Small intestine (tissue), 7 donors: ENCODE measurements around the gene PNPO. TPM values are rescaled to one million over a fixed set of nuclear protein-coding genes. Genes with fewer than 3 reads are reported as not detected.

Source experiments
- DNase-seq, 2 donors: peaks; one replicate each; pipeline versions ENCODE4 v3.0.0 to v3.0.0-alpha.2; 2013
- FAIRE-seq: peaks from 2 replicates; lab custom pipeline; 2012; peaks lifted over from hg19 to GRCh38; lab: Jason Lieb, UNC
- H3K27ac ChIP-seq, 3 donors: one replicate each; pipeline ENCODE4 v1.5.1; 2013; ENCODE audit warnings: low read length in 2 of 3, mild to moderate bottlenecking in 2 of 3, control low read depth in 1 of 3, inconsistent platforms in 1 of 3, low read depth in 1 of 3, moderate library complexity in 1 of 3
- H3K27me3 ChIP-seq, 3 donors: one replicate each; pipeline ENCODE4 v1.6.1; 2013; ENCODE audit warnings: low read length in 3 of 3, inconsistent platforms in 1 of 3; ENCODE audit not compliant: control insufficient read depth in 3 of 3, insufficient read depth in 3 of 3
- H3K36me3 ChIP-seq, 3 donors: one replicate each; pipeline ENCODE4 v1.6.1; 2013; ENCODE audit warnings: low read length in 3 of 3, inconsistent platforms in 1 of 3, low read depth in 1 of 3, mild to moderate bottlenecking in 1 of 3, moderate library complexity in 1 of 3; ENCODE audit not compliant: control insufficient read depth in 3 of 3, insufficient read depth in 2 of 3
- H3K4me1 ChIP-seq, 3 donors: one replicate each; pipeline ENCODE4 v1.6.1; 2013; ENCODE audit warnings: low read length in 2 of 3, inconsistent platforms in 1 of 3, low read depth in 1 of 3, mild to moderate bottlenecking in 1 of 3, moderate library complexity in 1 of 3; ENCODE audit not compliant: control insufficient read depth in 3 of 3, insufficient read depth in 2 of 3
- H3K4me3 ChIP-seq, 3 donors: one replicate each; pipeline ENCODE4 v1.5.1; 2013; ENCODE audit warnings: low read length in 3 of 3, control low read depth in 1 of 3, inconsistent platforms in 1 of 3, low read depth in 1 of 3, mild to moderate bottlenecking in 1 of 3, moderate library complexity in 1 of 3
- H3K9me3 ChIP-seq, 2 donors: one replicate each; pipeline ENCODE4 v1.6.1; 2013; ENCODE audit warnings: low read depth in 1 of 2, low read length in 1 of 2; ENCODE audit not compliant: control insufficient read depth in 2 of 2, insufficient read depth in 1 of 2
- WGBS, 3 donors: extraction: QIAGEN DNeasy Blood & Tissue Kit; methylation state at CpG; one replicate each; pipeline ENCODE4 v1.1.7; 2013; 5-methylcytosine and 5-hydroxymethylcytosine counted together
- polyA plus RNA-seq, 4 donors: library from polyadenylated mRNA; stranded (reverse) in 3 of 4; unstranded in 1 of 4; fragments of 200-250 nt in 3 of 4; fragments of 120-200 nt in 1 of 4; gene quantifications; one replicate each; pipeline versions ENCODE4 v1.2.1 to v1.2.3, GENCODE V29; 2013
- donor health status: healthy with polysubstance abuse.
- donor health status: control.
- donor health status: control.
- donor health status: Bipolar disorder and iron deficiency.
- donor health status: healthy.

PNPO gene
- polyA plus RNA-seq, 4 donors: 10.8 to 49.1 (median 19.1) TPM

- H3K9me3 ChIP-seq: no peaks in the 10 kb centered on the region
- no peaks in the 10 kb centered on the region for H3K27me3 ChIP-seq
- no peak for DNase-seq
- H3K27ac ChIP-seq: no peak overlapping the region
- peaks cover 0 to 17% (median 0%) of the 10 kb centered on the region in 3 donors for H3K36me3 ChIP-seq
- FAIRE-seq: no peak
- H3K4me1 ChIP-seq: peaks cover 0 to 11% (median 7%) of the 10 kb centered on the region in 3 donors
- H3K4me3 ChIP-seq: no peak overlapping the region
Measured at GRCh38 chr17:47898241-47898640, 43.1 kb upstream of the PNPO start.

- DNase-seq: no peak
- H3K27ac ChIP-seq: peak overlapping the region in 1 of 3 donors; percentile 18
Measured at GRCh38 chr17:47899643-47900042, 41.7 kb upstream of the PNPO start.

GRCh38 chr17:47901423-47901822 lies 39.9 kb upstream of the PNPO start:
- H3K4me1 ChIP-seq: peaks cover 0 to 11% (median 0%) of the 10 kb centered on the region in 3 donors
- H3K4me3 ChIP-seq: no peak overlapping the region
- DNase-seq: no peak
- peaks cover 0 to 45% (median 0%) of the 10 kb centered on the region in 3 donors for H3K36me3 ChIP-seq
- no peak overlapping the region for H3K27ac ChIP-seq
- H3K9me3 ChIP-seq: no peaks in the 10 kb centered on the region
- WGBS, 3 donors: 87 to 93% (median 87%) methylated on average over 7 of the region's 7 CpGs
- no peak for FAIRE-seq
- no peaks in the 10 kb centered on the region for H3K27me3 ChIP-seq

More at GRCh38 chr17:47899643-47900042, 41.7 kb upstream of the PNPO start:
- Histone ChIP-seq H3K27me3 (no peaks in the 10 kb centered on the region), H3K36me3 (peaks cover 0 to 28% (median 0%) of the 10 kb centered on the region in 3 donors), H3K9me3 (no peaks in the 10 kb centered on the region), H3K4me3 (no peak overlapping the region), H3K4me1 (peaks cover 0 to 11% (median 4%) of the 10 kb centered on the region in 3 donors)
- no peak for FAIRE-seq
- 85 to 88% (median 87%) methylated on average over 5 of the region's 5 CpGs for WGBS, 3 donors

GRCh38 chr17:47902039-47902744 lies 39.2 kb upstream of the PNPO start:
- Histone ChIP-seq H3K27ac (no peak overlapping the region), H3K9me3 (no peaks in the 10 kb centered on the region), H3K4me1 (peaks cover 0 to 6% (median 0%) of the 10 kb centered on the region in 3 donors), H3K36me3 (peaks cover 0 to 52% (median 0%) of the 10 kb centered on the region in 3 donors), H3K27me3 (no peaks in the 10 kb centered on the region), H3K4me3 (no peak overlapping the region)
- FAIRE-seq: no peak
- DNase-seq: no peak
- WGBS, 3 donors: 67 to 75% (median 71%) methylated on average over 4 of the region's 4 CpGs

GRCh38 chr17:47905221-47905733 lies 36.1 kb upstream of the PNPO start:
- no peak for DNase-seq
- peak overlapping the region; percentile 1 to 59 (median 31) for H3K27ac ChIP-seq
- no peaks in the 10 kb centered on the region for H3K4me1 ChIP-seq
- no peaks in the 10 kb centered on the region for H3K27me3 ChIP-seq
- no peak for FAIRE-seq
- no peaks in the 10 kb centered on the region for H3K9me3 ChIP-seq
- H3K4me3 ChIP-seq: no peak overlapping the region
- peaks cover 0 to 50% (median 0%) of the 10 kb centered on the region in 3 donors for H3K36me3 ChIP-seq
- 63 to 91% (median 77%) methylated on average over 8 of the region's 8 CpGs for WGBS, 3 donors

GRCh38 chr17:47906443-47906842 lies 34.9 kb upstream of the PNPO start:
- peaks cover 0 to 43% (median 0%) of the 10 kb centered on the region in 3 donors for H3K36me3 ChIP-seq
- H3K27me3 ChIP-seq: no peaks in the 10 kb centered on the region
- FAIRE-seq (no peak), DNase-seq (no peak)
- no peaks in the 10 kb centered on the region for H3K4me1 ChIP-seq
- H3K27ac ChIP-seq: peak overlapping the region in 1 of 3 donors; percentile 59
- H3K9me3 ChIP-seq: no peaks in the 10 kb centered on the region
- WGBS, 3 donors: 92 to 96% (median 94%) methylated on average over 3 of the region's 3 CpGs
- no peak overlapping the region for H3K4me3 ChIP-seq

GRCh38 chr17:47907932-47908562 lies 33.3 kb upstream of the PNPO start:
- DNase-seq (peak in 1 of 2 donors; percentile 31), FAIRE-seq (no peak)
- Histone ChIP-seq H3K27ac (no peak overlapping the region), H3K36me3 (peaks cover 0 to 44% (median 0%) of the 10 kb centered on the region in 3 donors), H3K4me3 (no peak overlapping the region), H3K4me1 (no peaks in the 10 kb centered on the region), H3K9me3 (no peaks in the 10 kb centered on the region), H3K27me3 (no peaks in the 10 kb centered on the region)
- WGBS, 3 donors: 54 to 69% (median 63%) methylated on average over 8 of the region's 8 CpGs

- H3K27ac ChIP-seq: no peak overlapping the region
- FAIRE-seq (no peak), DNase-seq (no peak)
- H3K36me3 ChIP-seq: peaks cover 3 to 34% (median 4%) of the 10 kb centered on the region in 3 donors
- WGBS, 3 donors: 91 to 100% (median 96%) methylated on average over 2 of the region's 2 CpGs
- no peaks in the 10 kb centered on the region for H3K9me3 ChIP-seq
- H3K4me3 ChIP-seq: no peak overlapping the region
- H3K4me1 ChIP-seq: no peaks in the 10 kb centered on the region
- H3K27me3 ChIP-seq: no peaks in the 10 kb centered on the region
Measured at GRCh38 chr17:47913050-47913449, 28.3 kb upstream of the PNPO start.
